Activated naive CD8-positive, alpha-beta T cell treated with anti-CD3 and anti-CD28 coated beads, Interleukin-2, amount 10 ng/mL, durations not matched to agents 7 days and 5 days (primary cell): ENCODE data around the gene FGF14. TPM values are rescaled to one million over a fixed set of nuclear protein-coding genes. Genes with fewer than 3 reads are reported as not detected.

Source experiments
- ATAC-seq: fragments of 150-1000 bp; cut with Tn5 transposase; one replicate; pipeline ENCODE4 v1.10.0; 2021; ENCODE audit warnings: low read depth, moderate library complexity
- POLR2A ChIA-PET: fragments of 350-600 bp; sonication (Branson Sonifier 250); formaldehyde crosslinking; loops from one replicate; lab custom pipeline; 2021; ENCODE audit warnings: antibody characterized with exemption; lab: Charles Lee
- DNase-seq: peaks from one replicate; pipeline ENCODE4 v3.0.0; 2021
- H3K27ac Mint-ChIP-seq: one replicate; pipeline ENCODE4 v1.8.0; 2022; ENCODE audit warnings: mild to moderate bottlenecking, mixed read lengths
- H3K27me3 Mint-ChIP-seq: one replicate; pipeline ENCODE4 v1.8.0; 2022; ENCODE audit warnings: mild to moderate bottlenecking, moderate library complexity, mixed read lengths
- H3K36me3 Mint-ChIP-seq: one replicate; pipeline ENCODE4 v1.8.0; 2021; ENCODE audit warnings: mild to moderate bottlenecking, mixed read lengths
- H3K4me1 Mint-ChIP-seq: one replicate; pipeline ENCODE4 v1.8.0; 2021; ENCODE audit warnings: mixed read lengths
- H3K4me3 Mint-ChIP-seq: one replicate; pipeline ENCODE4 v1.8.0; 2022; ENCODE audit warnings: mild to moderate bottlenecking, moderate library complexity, mixed read lengths
- H3K9me3 Mint-ChIP-seq: one replicate; pipeline ENCODE4 v1.8.0; 2021; ENCODE audit warnings: mixed read lengths
- total RNA-seq, 2 experiments: library from RNA; stranded (reverse); gene quantifications; one replicate each; pipeline ENCODE4 v1.2.3, GENCODE V29; 2021

Gene FGF14
- total RNA-seq, 2 experiments from 2014 or later = 0.03 TPM; not detected in 1

- Mint-ChIP-seq H3K27me3 (no peaks in the 10 kb centered on the region), H3K9me3 (no peaks in the 10 kb centered on the region), H3K4me3 (no peak overlapping the region), H3K4me1 (no peaks in the 10 kb centered on the region), H3K27ac (no peak overlapping the region), H3K36me3 (no peaks in the 10 kb centered on the region)
- ATAC-seq (no peak), DNase-seq (no peak)
- POLR2A ChIA-PET = no interaction called here
These were observed 436.8 kb downstream of the FGF14 start for GRCh38 chr13:101965096-101965495.

GRCh38 chr13:101959016-101959415, 442.8 kb downstream of the FGF14 start:
- ATAC-seq (no peak), DNase-seq (no peak)
- POLR2A ChIA-PET = no interaction called here
- Mint-ChIP-seq H3K36me3 (no peaks in the 10 kb centered on the region), H3K4me3 (no peak overlapping the region), H3K9me3 (no peaks in the 10 kb centered on the region), H3K27ac (no peak overlapping the region), H3K27me3 (no peaks in the 10 kb centered on the region), H3K4me1 (no peaks in the 10 kb centered on the region)

- no peaks in the 10 kb centered on the region for H3K9me3 Mint-ChIP-seq
- no peak for ATAC-seq
- POLR2A ChIA-PET = no interaction called here
- DNase-seq = no peak
- no peak overlapping the region for H3K4me3 Mint-ChIP-seq
- no peaks in the 10 kb centered on the region for H3K27me3 Mint-ChIP-seq
- H3K4me1 Mint-ChIP-seq = no peaks in the 10 kb centered on the region
- no peak overlapping the region for H3K27ac Mint-ChIP-seq
- no peaks in the 10 kb centered on the region for H3K36me3 Mint-ChIP-seq
These were observed 446.1 kb downstream of the FGF14 start for GRCh38 chr13:101955764-101956163.

GRCh38 chr13:101951114-101951513, 450.7 kb downstream of the FGF14 start:
- H3K9me3 Mint-ChIP-seq = no peaks in the 10 kb centered on the region
- H3K4me1 Mint-ChIP-seq = no peaks in the 10 kb centered on the region
- H3K36me3 Mint-ChIP-seq = no peaks in the 10 kb centered on the region
- POLR2A ChIA-PET = no interaction called here
- no peak overlapping the region for H3K4me3 Mint-ChIP-seq
- H3K27ac Mint-ChIP-seq = no peak overlapping the region
- no peak for DNase-seq
- H3K27me3 Mint-ChIP-seq = no peaks in the 10 kb centered on the region
- ATAC-seq = no peak

- Mint-ChIP-seq H3K27ac (no peak overlapping the region), H3K36me3 (no peaks in the 10 kb centered on the region), H3K4me3 (no peak overlapping the region), H3K4me1 (no peaks in the 10 kb centered on the region), H3K27me3 (no peaks in the 10 kb centered on the region), H3K9me3 (no peaks in the 10 kb centered on the region)
- DNase-seq = no peak
- ATAC-seq = no peak
- POLR2A ChIA-PET = no interaction called here
These were observed 452.2 kb downstream of the FGF14 start for GRCh38 chr13:101949681-101950080.

GRCh38 chr13:101946401-101946800, 455.4 kb downstream of the FGF14 start:
- H3K4me3 Mint-ChIP-seq = no peak overlapping the region
- DNase-seq (no peak), ATAC-seq (no peak)
- no peaks in the 10 kb centered on the region for H3K27me3 Mint-ChIP-seq
- H3K36me3 Mint-ChIP-seq = no peaks in the 10 kb centered on the region
- POLR2A ChIA-PET = no interaction called here
- H3K27ac Mint-ChIP-seq = no peak overlapping the region
- H3K9me3 Mint-ChIP-seq = no peaks in the 10 kb centered on the region
- H3K4me1 Mint-ChIP-seq = no peaks in the 10 kb centered on the region

GRCh38 chr13:101945435-101945834, 456.4 kb downstream of the FGF14 start:
- DNase-seq = no peak
- H3K36me3 Mint-ChIP-seq = no peaks in the 10 kb centered on the region
- H3K27ac Mint-ChIP-seq = no peak overlapping the region
- POLR2A ChIA-PET = no interaction called here
- H3K4me3 Mint-ChIP-seq = no peak overlapping the region
- no peaks in the 10 kb centered on the region for H3K4me1 Mint-ChIP-seq
- ATAC-seq = no peak
- no peaks in the 10 kb centered on the region for H3K27me3 Mint-ChIP-seq
- H3K9me3 Mint-ChIP-seq = no peaks in the 10 kb centered on the region

GRCh38 chr13:101944521-101944920, 457.3 kb downstream of the FGF14 start:
- ATAC-seq (no peak), DNase-seq (no peak)
- no peaks in the 10 kb centered on the region for H3K36me3 Mint-ChIP-seq
- POLR2A ChIA-PET = no interaction called here
- H3K9me3 Mint-ChIP-seq = no peaks in the 10 kb centered on the region
- no peaks in the 10 kb centered on the region for H3K4me1 Mint-ChIP-seq
- H3K27ac Mint-ChIP-seq = no peak overlapping the region
- no peak overlapping the region for H3K4me3 Mint-ChIP-seq
- H3K27me3 Mint-ChIP-seq = no peaks in the 10 kb centered on the region

GRCh38 chr13:101942535-101943157, 459.2 kb downstream of the FGF14 start:
- no peak overlapping the region for H3K4me3 Mint-ChIP-seq
- DNase-seq (no peak), ATAC-seq (no peak)
- POLR2A ChIA-PET = interaction anchor here (0.6 kb wide), 1 partner anchor 746 kb away, joined by 3 read pairs; no protein-coding TSS in a partner anchor
- no peaks in the 10 kb centered on the region for H3K9me3 Mint-ChIP-seq
- no peaks in the 10 kb centered on the region for H3K27me3 Mint-ChIP-seq
- no peak overlapping the region for H3K27ac Mint-ChIP-seq
- H3K4me1 Mint-ChIP-seq = no peaks in the 10 kb centered on the region
- no peaks in the 10 kb centered on the region for H3K36me3 Mint-ChIP-seq

GRCh38 chr13:101942038-101942437, 459.8 kb downstream of the FGF14 start:
- POLR2A ChIA-PET = no interaction called here

GRCh38 chr13:101941095-101941783, 460.6 kb downstream of the FGF14 start:
- no peak for DNase-seq
- Mint-ChIP-seq H3K4me1 (no peaks in the 10 kb centered on the region), H3K27me3 (no peaks in the 10 kb centered on the region), H3K4me3 (no peak overlapping the region), H3K9me3 (no peaks in the 10 kb centered on the region), H3K36me3 (no peaks in the 10 kb centered on the region), H3K27ac (no peak overlapping the region)
- POLR2A ChIA-PET = no interaction called here
- no peak for ATAC-seq

More at GRCh38 chr13:101942038-101942437, 459.8 kb downstream of the FGF14 start:
- no peaks in the 10 kb centered on the region for H3K27me3 Mint-ChIP-seq
- H3K4me1 Mint-ChIP-seq = no peaks in the 10 kb centered on the region
- ATAC-seq (no peak), DNase-seq (no peak)
- H3K9me3 Mint-ChIP-seq = no peaks in the 10 kb centered on the region
- no peak overlapping the region for H3K27ac Mint-ChIP-seq
- no peaks in the 10 kb centered on the region for H3K36me3 Mint-ChIP-seq
- no peak overlapping the region for H3K4me3 Mint-ChIP-seq

- H3K27ac Mint-ChIP-seq = no peak overlapping the region
- no peak for DNase-seq
- H3K9me3 Mint-ChIP-seq = no peaks in the 10 kb centered on the region
- H3K4me1 Mint-ChIP-seq = no peaks in the 10 kb centered on the region
- no peak overlapping the region for H3K4me3 Mint-ChIP-seq
- H3K36me3 Mint-ChIP-seq = no peaks in the 10 kb centered on the region
- no peaks in the 10 kb centered on the region for H3K27me3 Mint-ChIP-seq
- no peak for ATAC-seq
- POLR2A ChIA-PET = no interaction called here
These were observed 462.5 kb downstream of the FGF14 start for GRCh38 chr13:101939370-101939769.

- H3K27ac Mint-ChIP-seq = no peak overlapping the region
- no peak overlapping the region for H3K4me3 Mint-ChIP-seq
- POLR2A ChIA-PET = no interaction called here
- no peaks in the 10 kb centered on the region for H3K4me1 Mint-ChIP-seq
- no peaks in the 10 kb centered on the region for H3K36me3 Mint-ChIP-seq
- peaks cover 3% of the 10 kb centered on the region for H3K27me3 Mint-ChIP-seq
- DNase-seq = no peak
- H3K9me3 Mint-ChIP-seq = no peaks in the 10 kb centered on the region
- no peak for ATAC-seq
These were observed 466.0 kb downstream of the FGF14 start for GRCh38 chr13:101935828-101936227.

- ATAC-seq = no peak
These were observed 470.7 kb downstream of the FGF14 start for GRCh38 chr13:101931186-101931585.

More at GRCh38 chr13:101931186-101931585, 470.7 kb downstream of the FGF14 start:
- POLR2A ChIA-PET = no interaction called here
- no peak overlapping the region for H3K27ac Mint-ChIP-seq
- H3K4me1 Mint-ChIP-seq = no peaks in the 10 kb centered on the region
- H3K4me3 Mint-ChIP-seq = no peak overlapping the region
- peaks cover 3% of the 10 kb centered on the region for H3K27me3 Mint-ChIP-seq
- no peak for DNase-seq
- no peaks in the 10 kb centered on the region for H3K36me3 Mint-ChIP-seq
- H3K9me3 Mint-ChIP-seq = no peaks in the 10 kb centered on the region
